Astrocyte (in vitro differentiated cells and primary cell): ENCODE data around the gene NIPSNAP2. TPM values are rescaled to one million over a fixed set of nuclear protein-coding genes. Genes with fewer than 3 reads are reported as not detected.

Experiments
- DNase-seq: peaks from one replicate; pipeline ENCODE4 v3.0.0-alpha.2; 2010; ENCODE audit warnings: low read depth
- FAIRE-seq: peaks from 2 replicates; lab custom pipeline; 2011; peaks lifted over from hg19 to GRCh38; lab: Jason Lieb, UNC
- H2AFZ ChIP-seq: 2 replicates; pipeline ENCODE4 v1.6.0; 2012; ENCODE audit warnings: low read depth, low read length, inconsistent platforms
- H3K27ac ChIP-seq: 2 replicates; pipeline ENCODE4 v1.5.1; 2011; ENCODE audit warnings: low read depth, low read length, inconsistent platforms
- H3K27me3 ChIP-seq: 2 replicates; pipeline ENCODE4 v1.6.0; 2011; ENCODE audit warnings: low read length, inconsistent platforms; ENCODE audit not compliant: insufficient read depth
- H3K36me3 ChIP-seq: 2 replicates; pipeline ENCODE4 v1.5.1; 2011; ENCODE audit warnings: low read length, inconsistent platforms; ENCODE audit not compliant: insufficient read depth
- H3K4me1 ChIP-seq: 2 replicates; pipeline ENCODE4 v1.5.1; 2011; ENCODE audit warnings: low read length, inconsistent platforms; ENCODE audit not compliant: insufficient read depth
- H3K4me2 ChIP-seq: 2 replicates; pipeline ENCODE4 v1.6.0; 2012; ENCODE audit warnings: low read length, inconsistent platforms
- H3K4me3 ChIP-seq: 2 replicates; pipeline ENCODE4 v1.5.1; 2011; ENCODE audit warnings: low read depth, mild to moderate bottlenecking, low read length, inconsistent platforms; ENCODE audit not compliant: insufficient read depth
- H3K79me2 ChIP-seq: 2 replicates; pipeline ENCODE4 v1.6.0; 2012; ENCODE audit warnings: mild to moderate bottlenecking, low read length, inconsistent platforms; ENCODE audit not compliant: insufficient read depth
- H3K9ac ChIP-seq: 2 replicates; pipeline ENCODE4 v1.6.0; 2012; ENCODE audit warnings: mild to moderate bottlenecking, low read length, inconsistent platforms
- H3K9me3 ChIP-seq: 2 replicates; pipeline ENCODE4 v1.5.1; 2012; ENCODE audit warnings: low read depth, mild to moderate bottlenecking, low read length, inconsistent platforms; ENCODE audit not compliant: insufficient read depth
- H4K20me1 ChIP-seq: 2 replicates; pipeline ENCODE4 v1.6.0; 2012; ENCODE audit warnings: low read length, inconsistent platforms; ENCODE audit not compliant: insufficient read depth
- H3K27ac Mint-ChIP-seq: one replicate; pipeline ENCODE4 v1.8.0; 2021; ENCODE audit warnings: mild to moderate bottlenecking, mixed read lengths; ENCODE audit not compliant: unreplicated experiment
- H3K27me3 Mint-ChIP-seq: one replicate; pipeline ENCODE4 v1.8.0; 2021; ENCODE audit warnings: low read depth, mixed read lengths; ENCODE audit not compliant: unreplicated experiment
- H3K36me3 Mint-ChIP-seq: one replicate; pipeline ENCODE4 v1.8.0; 2021; ENCODE audit warnings: low read depth, mixed read lengths; ENCODE audit not compliant: unreplicated experiment
- H3K4me1 Mint-ChIP-seq: one replicate; pipeline ENCODE4 v1.8.0; 2021; ENCODE audit warnings: low read depth, mixed read lengths; ENCODE audit not compliant: unreplicated experiment
- H3K4me3 Mint-ChIP-seq: one replicate; pipeline ENCODE4 v1.8.0; 2021; ENCODE audit warnings: mild to moderate bottlenecking, moderate library complexity, mixed read lengths; ENCODE audit not compliant: unreplicated experiment
- H3K9me3 Mint-ChIP-seq: one replicate; pipeline ENCODE4 v1.8.0; 2021; ENCODE audit warnings: mild to moderate bottlenecking, mixed read lengths; ENCODE audit not compliant: unreplicated experiment
- EZH2 ChIP-seq: IDR thresholded peaks from 2 replicates; pipeline ENCODE4 v1.6.1; 2012; ENCODE audit warnings: mild to moderate bottlenecking, low read length, inconsistent platforms; ENCODE audit not compliant: insufficient read depth
- total RNA-seq: library from RNA; stranded (reverse); gene quantifications from 2 replicates; pipeline ENCODE4 v1.2.1, GENCODE V29; 2021
- TF ChIP-seq, protein P1 (sequence below): IDR thresholded peaks from 2 replicates; pipeline ENCODE4 v1.5.1; 2011; ENCODE audit warnings: low read depth, mild to moderate bottlenecking, inconsistent platforms, low read length, moderate library complexity; ENCODE audit not compliant: insufficient read depth

Gene NIPSNAP2
- total RNA-seq, 1 donor from 2014 or later = 33.2 TPM

DNA sequence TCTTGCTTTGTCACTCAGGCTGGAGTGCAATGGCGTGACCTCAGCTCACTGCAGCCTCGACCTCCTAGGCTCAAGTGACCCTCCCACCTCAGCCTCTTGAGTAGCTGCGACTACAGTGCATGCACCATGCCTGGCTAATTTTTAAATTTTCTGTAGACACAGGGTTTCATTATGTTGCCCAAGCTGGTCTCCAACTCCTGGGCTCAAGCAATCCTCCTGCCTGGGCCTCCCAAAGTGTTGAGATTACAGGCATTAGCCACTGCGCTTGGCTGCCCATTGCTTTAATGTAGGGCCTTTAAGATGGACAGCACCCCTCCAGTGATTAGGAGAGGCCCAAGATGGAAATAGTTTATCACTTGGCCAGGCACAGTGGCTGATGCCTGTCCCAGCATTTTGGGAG, 39.4 kb downstream of the NIPSNAP2 start:
- Mint-ChIP-seq H3K4me3 (no peak overlapping the region), H3K27me3 (no peaks in the 10 kb centered on the region), H3K27ac (no peak overlapping the region), H3K4me1 (peaks cover 11% of the 10 kb centered on the region), H3K36me3 (peaks cover 1% of the 10 kb centered on the region), H3K9me3 (no peaks in the 10 kb centered on the region)
- Histone ChIP-seq H2AFZ (no peak overlapping the region), H3K4me3 (no peak overlapping the region), H3K4me2 (no peak overlapping the region), H3K9me3 (no peaks in the 10 kb centered on the region), H3K79me2 (no peaks in the 10 kb centered on the region), H3K36me3 (no peaks in the 10 kb centered on the region), H4K20me1 (no peaks in the 10 kb centered on the region), H3K9ac (no peak overlapping the region), H3K27me3 (no peaks in the 10 kb centered on the region), H3K4me1 (no peaks in the 10 kb centered on the region), H3K27ac (no peak overlapping the region)
- no peak for TF ChIP-seq EZH2
- TF ChIP-seq, protein P1, sequence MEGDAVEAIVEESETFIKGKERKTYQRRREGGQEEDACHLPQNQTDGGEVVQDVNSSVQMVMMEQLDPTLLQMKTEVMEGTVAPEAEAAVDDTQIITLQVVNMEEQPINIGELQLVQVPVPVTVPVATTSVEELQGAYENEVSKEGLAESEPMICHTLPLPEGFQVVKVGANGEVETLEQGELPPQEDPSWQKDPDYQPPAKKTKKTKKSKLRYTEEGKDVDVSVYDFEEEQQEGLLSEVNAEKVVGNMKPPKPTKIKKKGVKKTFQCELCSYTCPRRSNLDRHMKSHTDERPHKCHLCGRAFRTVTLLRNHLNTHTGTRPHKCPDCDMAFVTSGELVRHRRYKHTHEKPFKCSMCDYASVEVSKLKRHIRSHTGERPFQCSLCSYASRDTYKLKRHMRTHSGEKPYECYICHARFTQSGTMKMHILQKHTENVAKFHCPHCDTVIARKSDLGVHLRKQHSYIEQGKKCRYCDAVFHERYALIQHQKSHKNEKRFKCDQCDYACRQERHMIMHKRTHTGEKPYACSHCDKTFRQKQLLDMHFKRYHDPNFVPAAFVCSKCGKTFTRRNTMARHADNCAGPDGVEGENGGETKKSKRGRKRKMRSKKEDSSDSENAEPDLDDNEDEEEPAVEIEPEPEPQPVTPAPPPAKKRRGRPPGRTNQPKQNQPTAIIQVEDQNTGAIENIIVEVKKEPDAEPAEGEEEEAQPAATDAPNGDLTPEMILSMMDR = no peak
- no peak for DNase-seq
- FAIRE-seq = no peak

DNA sequence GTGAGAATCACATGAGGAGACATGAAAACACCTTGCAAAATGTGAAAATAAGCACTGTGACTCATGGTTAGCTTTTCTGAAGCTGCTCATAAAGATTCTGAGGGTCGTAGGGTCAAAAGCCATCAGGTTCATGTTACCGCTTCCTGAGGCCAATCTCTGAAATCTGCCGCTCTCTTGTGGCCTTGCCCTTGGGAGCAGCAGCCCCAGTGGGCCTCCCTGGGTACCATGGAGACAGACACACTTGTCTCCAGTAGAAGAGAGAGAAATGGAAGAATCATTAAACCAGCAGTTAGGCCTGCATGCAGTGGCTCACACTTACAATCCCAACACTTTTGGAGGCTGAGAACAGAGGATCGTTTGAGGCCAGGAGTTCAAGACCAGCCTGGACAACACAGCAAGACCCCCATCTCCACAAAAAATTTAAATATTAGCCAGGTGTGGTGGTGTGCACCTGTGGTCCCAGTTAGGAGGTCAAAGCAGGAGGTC, 42.8 kb downstream of the NIPSNAP2 start:
- TF ChIP-seq, protein P1 = no peak
- no peak for TF ChIP-seq EZH2
- H3K36me3 Mint-ChIP-seq = peaks cover 8% of the 10 kb centered on the region
- no peaks in the 10 kb centered on the region for H3K9me3 Mint-ChIP-seq
- H3K27ac ChIP-seq = no peak overlapping the region
- no peaks in the 10 kb centered on the region for H3K36me3 ChIP-seq
- H3K27me3 ChIP-seq = no peaks in the 10 kb centered on the region
- no peaks in the 10 kb centered on the region for H3K27me3 Mint-ChIP-seq
- H3K27ac Mint-ChIP-seq = no peak overlapping the region
- no peaks in the 10 kb centered on the region for H3K9me3 ChIP-seq
- no peak overlapping the region for H3K4me3 Mint-ChIP-seq
- no peaks in the 10 kb centered on the region for H4K20me1 ChIP-seq
- H3K4me1 Mint-ChIP-seq = peaks cover 8% of the 10 kb centered on the region
- FAIRE-seq (no peak), DNase-seq (no peak)
- H3K79me2 ChIP-seq = no peaks in the 10 kb centered on the region
- no peaks in the 10 kb centered on the region for H3K4me1 ChIP-seq
- H3K4me3 ChIP-seq = no peak overlapping the region
- H2AFZ ChIP-seq = no peak overlapping the region
- H3K9ac ChIP-seq = no peak overlapping the region
- no peak overlapping the region for H3K4me2 ChIP-seq

DNA sequence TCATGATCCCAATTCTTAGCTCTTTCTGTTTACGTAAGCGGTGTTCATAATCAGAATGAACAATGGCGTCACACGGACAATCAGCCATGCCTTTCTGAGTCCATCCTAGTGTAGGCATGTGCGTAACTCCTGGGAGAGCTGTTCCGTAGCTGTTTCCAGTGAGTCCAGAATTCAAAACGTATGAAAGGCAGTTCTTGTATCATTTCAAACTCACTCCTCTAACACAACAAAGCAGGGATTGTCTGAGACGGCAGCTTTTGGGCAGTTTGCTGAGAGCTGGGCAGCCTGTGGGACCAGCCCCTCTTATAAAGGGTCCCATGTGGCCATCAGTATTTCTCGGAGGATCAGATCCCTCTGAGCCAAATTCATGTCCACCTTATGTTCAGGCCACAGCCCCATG, 43.5 kb downstream of the NIPSNAP2 start:
- Mint-ChIP-seq H3K4me1 (peaks cover 8% of the 10 kb centered on the region), H3K9me3 (no peaks in the 10 kb centered on the region), H3K4me3 (no peak overlapping the region), H3K27ac (no peak overlapping the region), H3K36me3 (peaks cover 8% of the 10 kb centered on the region), H3K27me3 (no peaks in the 10 kb centered on the region)
- Histone ChIP-seq H3K4me1 (no peaks in the 10 kb centered on the region), H3K36me3 (no peaks in the 10 kb centered on the region), H3K27me3 (no peaks in the 10 kb centered on the region), H2AFZ (no peak overlapping the region), H3K9ac (no peak overlapping the region), H3K27ac (no peak overlapping the region), H3K9me3 (no peaks in the 10 kb centered on the region), H4K20me1 (no peaks in the 10 kb centered on the region), H3K4me3 (no peak overlapping the region), H3K79me2 (no peaks in the 10 kb centered on the region), H3K4me2 (no peak overlapping the region)
- TF ChIP-seq, protein P1 = no peak
- TF ChIP-seq EZH2 = no peak
- FAIRE-seq (no peak), DNase-seq (no peak)
